K562 (cell line): ENCODE results near the gene TUBA8.
"Not testable (repeated sequence)": the region's sequence is repeated elsewhere in the genome, so short reads cannot be mapped to it uniquely, and the experiment has no call there.

ENCODE experiments used
- ARNT ChIP-seq, 2 experiments: fragments of 450-650 bp; IDR thresholded peaks; 2 replicates each; pipeline ENCODE4 v1.6.1; 2016; ENCODE audit warnings: mild to moderate bottlenecking in 1 of 2
- BCL6 ChIP-seq: fragments of 250-450 bp; sonication (Bioruptor Pico); IDR thresholded peaks from 2 replicates; pipeline ENCODE4 v1.4.0; 2020
- CEBPB ChIP-seq: fragments of 450-650 bp; IDR thresholded peaks from 2 replicates; pipeline ENCODE4 v1.6.1; 2016; ENCODE audit warnings: missing genetic modification characterization, missing compliant biosample characterization
- CREM ChIP-seq: IDR thresholded peaks from 2 replicates; pipeline ENCODE4 v1.6.1; 2014; ENCODE audit warnings: antibody characterized with exemption, low read depth
- EGR1 ChIP-seq: fragments of 450-650 bp; conservative IDR thresholded peaks from 2 replicates; pipeline ENCODE4 v1.6.1; 2017; ENCODE audit warnings: mild to moderate bottlenecking
- MYC ChIP-seq, 2 experiments: fragments of 250-450 bp in 1 of 2; sonication (Bioruptor Pico) in 1 of 2; IDR thresholded peaks; 2 replicates each; pipeline versions ENCODE4 v1.5.1 to v1.6.1; 2012 to 2021; ENCODE audit warnings: low read depth in 2 of 2, borderline replicate concordance in 1 of 2, improper control_type of control experiment in 1 of 2, low read length in 1 of 2, mild to moderate bottlenecking in 1 of 2, moderate library complexity in 1 of 2
- SMC3 ChIP-seq: conservative IDR thresholded peaks from 2 replicates; pipeline ENCODE4 v1.6.1; 2011; ENCODE audit warnings: low read depth, low read length, improper control_type of control experiment; ENCODE audit not compliant: insufficient read depth
- TF ChIP-seq, protein P1 (sequence below): fragments of 200-600 bp; sonication (generic); IDR thresholded peaks from one replicate; pipeline ENCODE4 v1.6.1; 2012; ENCODE audit warnings: mild to moderate bottlenecking, low read depth, low read length, inconsistent platforms

DNA sequence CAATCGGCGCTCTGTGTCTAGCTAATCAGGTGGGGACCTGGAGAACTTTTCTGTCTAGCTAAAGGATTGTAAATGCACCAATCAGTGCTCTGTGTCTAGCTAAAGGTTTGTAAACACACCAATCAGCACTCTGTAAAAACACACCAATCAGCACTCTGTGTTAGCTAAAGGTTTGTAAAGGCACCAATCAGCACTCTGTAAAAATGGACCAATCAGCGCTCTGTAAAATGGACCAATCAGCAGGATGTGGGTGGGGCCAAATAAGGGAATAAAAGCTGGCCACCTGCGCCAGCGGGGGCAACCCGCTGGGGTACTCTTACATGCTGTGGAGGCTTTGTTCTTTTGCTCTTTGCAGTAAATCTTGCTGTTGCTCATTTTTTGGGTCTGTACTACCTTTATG is 30.4 kb downstream of the TUBA8 start:
- TF ChIP-seq BCL6 (CRISPR knock-in tag); CREM; MYC (IDR thresholded peaks at IDR 0.05; ENCODE audit: low read depth, low read length); MYC (CRISPR knock-in tag; IDR thresholded peaks at IDR 0.05; ENCODE audit: borderline replicate concordance, low read depth); CEBPB; EGR1; SMC3; ARNT (IDR thresholded peaks at IDR 0.05): not testable (repeated sequence)
- TF ChIP-seq, protein P1, sequence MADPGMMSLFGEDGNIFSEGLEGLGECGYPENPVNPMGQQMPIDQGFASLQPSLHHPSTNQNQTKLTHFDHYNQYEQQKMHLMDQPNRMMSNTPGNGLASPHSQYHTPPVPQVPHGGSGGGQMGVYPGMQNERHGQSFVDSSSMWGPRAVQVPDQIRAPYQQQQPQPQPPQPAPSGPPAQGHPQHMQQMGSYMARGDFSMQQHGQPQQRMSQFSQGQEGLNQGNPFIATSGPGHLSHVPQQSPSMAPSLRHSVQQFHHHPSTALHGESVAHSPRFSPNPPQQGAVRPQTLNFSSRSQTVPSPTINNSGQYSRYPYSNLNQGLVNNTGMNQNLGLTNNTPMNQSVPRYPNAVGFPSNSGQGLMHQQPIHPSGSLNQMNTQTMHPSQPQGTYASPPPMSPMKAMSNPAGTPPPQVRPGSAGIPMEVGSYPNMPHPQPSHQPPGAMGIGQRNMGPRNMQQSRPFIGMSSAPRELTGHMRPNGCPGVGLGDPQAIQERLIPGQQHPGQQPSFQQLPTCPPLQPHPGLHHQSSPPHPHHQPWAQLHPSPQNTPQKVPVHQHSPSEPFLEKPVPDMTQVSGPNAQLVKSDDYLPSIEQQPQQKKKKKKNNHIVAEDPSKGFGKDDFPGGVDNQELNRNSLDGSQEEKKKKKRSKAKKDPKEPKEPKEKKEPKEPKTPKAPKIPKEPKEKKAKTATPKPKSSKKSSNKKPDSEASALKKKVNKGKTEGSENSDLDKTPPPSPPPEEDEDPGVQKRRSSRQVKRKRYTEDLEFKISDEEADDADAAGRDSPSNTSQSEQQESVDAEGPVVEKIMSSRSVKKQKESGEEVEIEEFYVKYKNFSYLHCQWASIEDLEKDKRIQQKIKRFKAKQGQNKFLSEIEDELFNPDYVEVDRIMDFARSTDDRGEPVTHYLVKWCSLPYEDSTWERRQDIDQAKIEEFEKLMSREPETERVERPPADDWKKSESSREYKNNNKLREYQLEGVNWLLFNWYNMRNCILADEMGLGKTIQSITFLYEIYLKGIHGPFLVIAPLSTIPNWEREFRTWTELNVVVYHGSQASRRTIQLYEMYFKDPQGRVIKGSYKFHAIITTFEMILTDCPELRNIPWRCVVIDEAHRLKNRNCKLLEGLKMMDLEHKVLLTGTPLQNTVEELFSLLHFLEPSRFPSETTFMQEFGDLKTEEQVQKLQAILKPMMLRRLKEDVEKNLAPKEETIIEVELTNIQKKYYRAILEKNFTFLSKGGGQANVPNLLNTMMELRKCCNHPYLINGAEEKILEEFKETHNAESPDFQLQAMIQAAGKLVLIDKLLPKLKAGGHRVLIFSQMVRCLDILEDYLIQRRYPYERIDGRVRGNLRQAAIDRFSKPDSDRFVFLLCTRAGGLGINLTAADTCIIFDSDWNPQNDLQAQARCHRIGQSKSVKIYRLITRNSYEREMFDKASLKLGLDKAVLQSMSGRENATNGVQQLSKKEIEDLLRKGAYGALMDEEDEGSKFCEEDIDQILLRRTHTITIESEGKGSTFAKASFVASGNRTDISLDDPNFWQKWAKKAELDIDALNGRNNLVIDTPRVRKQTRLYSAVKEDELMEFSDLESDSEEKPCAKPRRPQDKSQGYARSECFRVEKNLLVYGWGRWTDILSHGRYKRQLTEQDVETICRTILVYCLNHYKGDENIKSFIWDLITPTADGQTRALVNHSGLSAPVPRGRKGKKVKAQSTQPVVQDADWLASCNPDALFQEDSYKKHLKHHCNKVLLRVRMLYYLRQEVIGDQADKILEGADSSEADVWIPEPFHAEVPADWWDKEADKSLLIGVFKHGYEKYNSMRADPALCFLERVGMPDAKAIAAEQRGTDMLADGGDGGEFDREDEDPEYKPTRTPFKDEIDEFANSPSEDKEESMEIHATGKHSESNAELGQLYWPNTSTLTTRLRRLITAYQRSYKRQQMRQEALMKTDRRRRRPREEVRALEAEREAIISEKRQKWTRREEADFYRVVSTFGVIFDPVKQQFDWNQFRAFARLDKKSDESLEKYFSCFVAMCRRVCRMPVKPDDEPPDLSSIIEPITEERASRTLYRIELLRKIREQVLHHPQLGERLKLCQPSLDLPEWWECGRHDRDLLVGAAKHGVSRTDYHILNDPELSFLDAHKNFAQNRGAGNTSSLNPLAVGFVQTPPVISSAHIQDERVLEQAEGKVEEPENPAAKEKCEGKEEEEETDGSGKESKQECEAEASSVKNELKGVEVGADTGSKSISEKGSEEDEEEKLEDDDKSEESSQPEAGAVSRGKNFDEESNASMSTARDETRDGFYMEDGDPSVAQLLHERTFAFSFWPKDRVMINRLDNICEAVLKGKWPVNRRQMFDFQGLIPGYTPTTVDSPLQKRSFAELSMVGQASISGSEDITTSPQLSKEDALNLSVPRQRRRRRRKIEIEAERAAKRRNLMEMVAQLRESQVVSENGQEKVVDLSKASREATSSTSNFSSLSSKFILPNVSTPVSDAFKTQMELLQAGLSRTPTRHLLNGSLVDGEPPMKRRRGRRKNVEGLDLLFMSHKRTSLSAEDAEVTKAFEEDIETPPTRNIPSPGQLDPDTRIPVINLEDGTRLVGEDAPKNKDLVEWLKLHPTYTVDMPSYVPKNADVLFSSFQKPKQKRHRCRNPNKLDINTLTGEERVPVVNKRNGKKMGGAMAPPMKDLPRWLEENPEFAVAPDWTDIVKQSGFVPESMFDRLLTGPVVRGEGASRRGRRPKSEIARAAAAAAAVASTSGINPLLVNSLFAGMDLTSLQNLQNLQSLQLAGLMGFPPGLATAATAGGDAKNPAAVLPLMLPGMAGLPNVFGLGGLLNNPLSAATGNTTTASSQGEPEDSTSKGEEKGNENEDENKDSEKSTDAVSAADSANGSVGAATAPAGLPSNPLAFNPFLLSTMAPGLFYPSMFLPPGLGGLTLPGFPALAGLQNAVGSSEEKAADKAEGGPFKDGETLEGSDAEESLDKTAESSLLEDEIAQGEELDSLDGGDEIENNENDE, result not testable (repeated sequence)
